HepG2 (cell line): ENCODE data around the gene ZNF384. TPM values are rescaled to one million over a fixed set of nuclear protein-coding genes. Genes with fewer than 3 reads are reported as not detected.

Source experiments
- BRF2 ChIP-seq: sonication (generic); formaldehyde crosslinking; IDR thresholded peaks from 2 replicates; pipeline ENCODE4 v1.8.1; 2022; ENCODE audit warnings: mild to moderate bottlenecking, missing genetic modification reagents
- CREB1 ChIP-seq, 2 experiments: fragments of 450-650 bp in 1 of 2; IDR thresholded peaks; 2 replicates each; pipeline ENCODE4 v1.6.1; 2016 to 2017; ENCODE audit warnings: control low read depth in 1 of 2, mild to moderate bottlenecking in 1 of 2, missing compliant biosample characterization in 1 of 2, missing genetic modification characterization in 1 of 2
- FOXJ3 ChIP-seq: sonication (generic); formaldehyde crosslinking; IDR thresholded peaks from 2 replicates; pipeline ENCODE4 v1.4.0; 2020; ENCODE audit warnings: missing genetic modification reagents, mild to moderate bottlenecking, borderline replicate concordance
- GPN1 ChIP-seq: sonication (generic); formaldehyde crosslinking; IDR thresholded peaks from 2 replicates; pipeline ENCODE4 v1.5.1; 2020; ENCODE audit warnings: missing genetic modification reagents, borderline replicate concordance
- HBP1 ChIP-seq: IDR thresholded peaks from 2 replicates; pipeline ENCODE4 v1.6.1; 2016; ENCODE audit warnings: low read depth, control low read depth
- HNRNPUL1 ChIP-seq: fragments of 200-400 bp; formaldehyde crosslinking; IDR thresholded peaks from 2 replicates; pipeline ENCODE4 v1.6.1; 2017; ENCODE audit warnings: low read depth, mild to moderate bottlenecking, low read length, moderate library complexity
- JUND ChIP-seq: sonication (generic); formaldehyde crosslinking; IDR thresholded peaks from 2 replicates; pipeline ENCODE4 v1.8.0; 2022; ENCODE audit warnings: mild to moderate bottlenecking, missing genetic modification reagents
- KDM5A ChIP-seq: fragments of 200-600 bp; sonication (generic); IDR thresholded peaks from 2 replicates; pipeline ENCODE4 v1.7.0; 2018; ENCODE audit warnings: antibody characterized with exemption, mild to moderate bottlenecking, low read length, borderline replicate concordance
- KDM5B ChIP-seq: sonication (generic); formaldehyde crosslinking; IDR thresholded peaks from 2 replicates; pipeline ENCODE4 v1.4.0; 2020; ENCODE audit warnings: missing genetic modification reagents, mild to moderate bottlenecking, borderline replicate concordance
- KMT2A ChIP-seq: sonication (generic); formaldehyde crosslinking; IDR thresholded peaks from 2 replicates; pipeline ENCODE4 v1.4.0; 2020; ENCODE audit warnings: missing genetic modification reagents
- MBNL3 ChIP-seq: fragments of 250-450 bp; sonication (Bioruptor Pico); conservative IDR thresholded peaks from 2 replicates; pipeline ENCODE4 v1.8.0; 2022; ENCODE audit warnings: mild to moderate bottlenecking, inconsistent platforms
- MED1 ChIP-seq: sonication (generic); formaldehyde crosslinking; IDR thresholded peaks from 2 replicates; pipeline ENCODE4 v1.4.0; 2020; ENCODE audit warnings: missing genetic modification reagents
- PHB2 ChIP-seq: fragments of 450-650 bp; IDR thresholded peaks from 2 replicates; pipeline ENCODE4 v1.6.1; 2018; ENCODE audit not compliant: partially characterized antibody
- TCF7 ChIP-seq: sonication (generic); IDR thresholded peaks from 2 replicates; pipeline ENCODE4 v1.6.1; 2016; ENCODE audit warnings: antibody characterized with exemption, low read depth
- TP53 ChIP-seq: sonication (generic); formaldehyde crosslinking; conservative IDR thresholded peaks from 2 replicates; pipeline ENCODE4 v1.4.0; 2020; ENCODE audit warnings: missing genetic modification reagents
- ZBTB21 ChIP-seq: sonication (generic); formaldehyde crosslinking; IDR thresholded peaks from 2 replicates; pipeline ENCODE4 v1.4.0; 2020; ENCODE audit warnings: missing genetic modification reagents
- ZBTB43 ChIP-seq: sonication (generic); formaldehyde crosslinking; conservative IDR thresholded peaks from 2 replicates; pipeline ENCODE4 v1.4.0; 2020; ENCODE audit warnings: missing genetic modification reagents
- ZC3H13 ChIP-seq: sonication (generic); formaldehyde crosslinking; IDR thresholded peaks from 2 replicates; pipeline ENCODE4 v1.8.1; 2023; ENCODE audit warnings: mild to moderate bottlenecking, missing genetic modification reagents, moderate library complexity
- ZNF335 ChIP-seq: sonication (generic); formaldehyde crosslinking; IDR thresholded peaks from 2 replicates; pipeline ENCODE4 v1.4.0; 2020; ENCODE audit warnings: missing genetic modification reagents
- ZNF362 ChIP-seq: sonication (generic); formaldehyde crosslinking; IDR thresholded peaks from 2 replicates; pipeline ENCODE4 v1.4.0; 2020; ENCODE audit warnings: missing genetic modification reagents, mild to moderate bottlenecking, borderline replicate concordance
- ZNF577 ChIP-seq: sonication (generic); formaldehyde crosslinking; IDR thresholded peaks from 2 replicates; pipeline ENCODE4 v1.4.0; 2020; ENCODE audit warnings: mild to moderate bottlenecking, low read depth, missing genetic modification reagents, borderline replicate concordance
- ZNF678 ChIP-seq: sonication (generic); formaldehyde crosslinking; IDR thresholded peaks from 2 replicates; pipeline ENCODE4 v1.4.0; 2020; ENCODE audit warnings: mild to moderate bottlenecking, missing genetic modification reagents
- ZNF784 ChIP-seq: sonication (generic); formaldehyde crosslinking; IDR thresholded peaks from 2 replicates; pipeline ENCODE4 v1.5.1; 2020; ENCODE audit warnings: missing genetic modification reagents, mild to moderate bottlenecking, borderline replicate concordance
- ZZZ3 ChIP-seq: sonication (generic); formaldehyde crosslinking; IDR thresholded peaks from 2 replicates; pipeline ENCODE4 v1.4.0; 2020; ENCODE audit warnings: missing genetic modification reagents, mild to moderate bottlenecking, borderline replicate concordance
- polyA plus RNA-seq, 8 experiments: library from polyadenylated mRNA; depleted of rRNA in 3 of 8; stranded (reverse) in 7 of 8; unstranded in 1 of 8; fragments of >200 nt; fragmentation: Illumina TruSeq in 4 of 8; extraction: Trizol in 4 of 8; gene quantifications; 2 replicates each; pipeline versions ENCODE4 v1.2.1 to v1.2.3, GENCODE V29; 2011 to 2016; ENCODE audit warnings: low read depth in 4 of 8, missing spikeins in 1 of 8, mixed read lengths in 1 of 8; ENCODE audit not compliant: insufficient read depth in 1 of 8
- total RNA-seq, 5 experiments: library from RNA; depleted of rRNA; stranded (reverse); fragments of >200 nt; fragmentation: Illumina TruSeq; extraction: Trizol; gene quantifications; 2 replicates each; pipeline ENCODE4 v1.2.3, GENCODE V29; 2016; ENCODE audit warnings: low read depth in 1 of 5

The ZNF384 gene
- total and polyA plus RNA-seq, 2 of the 13 experiments (the other 11 are each of a cell fraction or from before 2014, with no cell fraction given): 23.6 to 55.3 TPM

- TF ChIP-seq ZC3H13 (CRISPR knock-in tag) (peak; percentile 55; the same call in 1 of the 2 replicates), HBP1 (CRISPR knock-in tag) (peak; percentile 70; the same call in 1 of the 2 replicates), MED1 (CRISPR knock-in tag) (peak; percentile 81), ZNF784 (peak; percentile 77), TCF7 (no peak), CREB1 (IDR thresholded peaks at IDR 0.05) (peak; percentile 88), CREB1 (CRISPR knock-in tag; IDR thresholded peaks at IDR 0.05) (peak; percentile 97), KMT2A (CRISPR knock-in tag) (peak; percentile 66; the same call in 1 of the 2 replicates), ZBTB43 (CRISPR knock-in tag) (peak; percentile 68), ZBTB21 (CRISPR knock-in tag) (peak; percentile 48; the same call in 1 of the 2 replicates), KDM5A (peak; percentile 95), FOXJ3 (CRISPR knock-in tag) (no peak; the same call in 1 of the 2 replicates), ZNF577 (CRISPR knock-in tag) (no peak), ZNF362 (CRISPR knock-in tag) (no peak), PHB2 (no peak), ZNF335 (CRISPR knock-in tag) (peak; percentile 81), HNRNPUL1 (no peak), KDM5B (CRISPR knock-in tag) (peak; percentile 98), BRF2 (CRISPR knock-in tag) (peak; percentile 81; the same call in 1 of the 2 replicates), JUND (CRISPR knock-in tag) (no peak), TP53 (CRISPR knock-in tag) (no peak; the same call in 1 of the 2 replicates), ZNF678 (CRISPR knock-in tag) (peak; percentile 86; the same call in 1 of the 2 replicates), ZZZ3 (CRISPR knock-in tag) (peak; percentile 92; the same call in 1 of the 2 replicates), MBNL3 (no peak), GPN1 (CRISPR knock-in tag) (no peak)
These were observed 34.6 kb upstream of the ZNF384 start, which contains the start of gene COPS7A (continued) for GRCh38 chr12:6723607-6724408.
